CD14-positive monocyte (primary cell): ENCODE results near the gene B3GALT4. TPM values are rescaled to one million over a fixed set of nuclear protein-coding genes. Genes with fewer than 3 reads are reported as not detected.
A peak's percentile ranks its signal among the peaks of the same experiment; 100 is the strongest.

Source experiments
- DNase-seq, 3 donors: peaks; one replicate each; pipeline ENCODE4 v3.0.0-alpha.2; 2011 to 2022
- H2AFZ ChIP-seq: 2 replicates; pipeline ENCODE4 v1.6.0; 2012; ENCODE audit warnings: mild to moderate bottlenecking, low read depth, low read length, inconsistent platforms; ENCODE audit not compliant: insufficient read depth, poor library complexity, severe bottlenecking
- H3K27ac ChIP-seq, 2 donors: 1 replicate in 1 of 2; 2 replicates in 1 of 2; pipeline ENCODE4 v1.5.1; 2012 to 2013; ENCODE audit warnings: low read length in 2 of 2, control low read depth in 1 of 2, inconsistent platforms in 1 of 2, low read depth in 1 of 2, mild to moderate bottlenecking in 1 of 2
- H3K27me3 ChIP-seq, 2 donors: one replicate each; pipeline versions ENCODE4 v1.6.0 to v1.6.1; 2011 to 2013; ENCODE audit warnings: low read length in 2 of 2; ENCODE audit not compliant: control insufficient read depth in 2 of 2, insufficient read depth in 2 of 2
- H3K36me3 ChIP-seq, 2 donors: replicated peaks in 1 of 2; 1 replicate in 1 of 2; 2 replicates in 1 of 2; pipeline versions ENCODE4 v1.5.1 to v1.6.1; 2012 to 2013; ENCODE audit warnings: low read length in 2 of 2, control low read depth in 1 of 2, inconsistent platforms in 1 of 2, mild to moderate bottlenecking in 1 of 2; ENCODE audit not compliant: insufficient read depth in 2 of 2, control insufficient read depth in 1 of 2
- H3K4me1 ChIP-seq, 2 donors: 1 replicate in 1 of 2; 2 replicates in 1 of 2; pipeline versions ENCODE4 v1.5.1 to v1.6.1; 2012 to 2013; ENCODE audit warnings: low read length in 2 of 2, control low read depth in 1 of 2, inconsistent platforms in 1 of 2, mild to moderate bottlenecking in 1 of 2, moderate library complexity in 1 of 2; ENCODE audit not compliant: insufficient read depth in 2 of 2, control insufficient read depth in 1 of 2
- H3K4me2 ChIP-seq: replicated peaks from 2 replicates; pipeline ENCODE3; 2012; ENCODE audit warnings: low read length, moderate library complexity, mild to moderate bottlenecking; ENCODE audit not compliant: poor library complexity, severe bottlenecking; ENCODE audit errors: extremely low read depth
- H3K4me3 ChIP-seq, 3 experiments: fragments of 200-600 bp in 1 of 3; sonication (generic) in 1 of 3; replicated peaks in 1 of 3; 1 replicate in 2 of 3; 2 replicates in 1 of 3; pipeline ENCODE4 v1.5.1; 2011 to 2013; ENCODE audit warnings: low read length in 3 of 3, mild to moderate bottlenecking in 3 of 3, control low read depth in 2 of 3, low read depth in 2 of 3, inconsistent platforms in 1 of 3, moderate library complexity in 1 of 3
- H3K79me2 ChIP-seq: 2 replicates; pipeline ENCODE4 v1.6.0; 2012; ENCODE audit warnings: mild to moderate bottlenecking, control low read depth, inconsistent platforms, low read length, moderate library complexity; ENCODE audit not compliant: insufficient read depth
- H3K9ac ChIP-seq: 2 replicates; pipeline ENCODE4 v1.6.0; 2017; ENCODE audit warnings: low read length, mild to moderate bottlenecking; ENCODE audit not compliant: insufficient read depth, poor library complexity, severe bottlenecking
- H3K9me3 ChIP-seq, 2 donors: replicated peaks in 1 of 2; 1 replicate in 1 of 2; 2 replicates in 1 of 2; pipeline versions ENCODE4 v1.5.1 to v1.6.1; 2012 to 2013; ENCODE audit warnings: low read length in 2 of 2, control low read depth in 1 of 2; ENCODE audit not compliant: control insufficient read depth in 1 of 2, insufficient read depth in 1 of 2
- H4K20me1 ChIP-seq: 2 replicates; pipeline ENCODE4 v1.6.0; 2012; ENCODE audit warnings: mild to moderate bottlenecking, low read length, control low read depth, moderate library complexity; ENCODE audit not compliant: insufficient read depth
- H3K27ac Mint-ChIP-seq, 7 donors: one replicate each; pipeline ENCODE4 v1.8.0; 2020; ENCODE audit warnings: mild to moderate bottlenecking in 7 of 7, mixed read lengths in 7 of 7, moderate library complexity in 6 of 7, inconsistent platforms in 2 of 7
- H3K27me3 Mint-ChIP-seq, 3 donors: one replicate each; pipeline ENCODE4 v1.8.0; 2021 to 2022; ENCODE audit warnings: low read depth in 3 of 3, mild to moderate bottlenecking in 3 of 3, mixed read lengths in 3 of 3, moderate library complexity in 3 of 3, inconsistent platforms in 1 of 3
- H3K36me3 Mint-ChIP-seq, 2 donors: one replicate each; pipeline ENCODE4 v1.8.0; 2020; ENCODE audit warnings: mixed read lengths in 2 of 2, inconsistent platforms in 1 of 2, mild to moderate bottlenecking in 1 of 2
- H3K4me1 Mint-ChIP-seq: one replicate; pipeline ENCODE4 v1.8.0; 2020; ENCODE audit warnings: mild to moderate bottlenecking, mixed read lengths
- H3K4me3 Mint-ChIP-seq, 2 donors: one replicate each; pipeline ENCODE4 v1.8.0; 2020; ENCODE audit warnings: mild to moderate bottlenecking in 2 of 2, mixed read lengths in 2 of 2, moderate library complexity in 1 of 2
- H3K9me3 Mint-ChIP-seq, 7 donors: one replicate each; pipeline ENCODE4 v1.8.0; 2020 to 2022; ENCODE audit warnings: mixed read lengths in 7 of 7, mild to moderate bottlenecking in 6 of 7, moderate library complexity in 6 of 7, inconsistent platforms in 2 of 7
- CTCF ChIP-seq: fragments of 200-600 bp; IDR thresholded peaks from one replicate; pipeline ENCODE4 v1.8.0; 2022; ENCODE audit warnings: antibody characterized with exemption, mild to moderate bottlenecking
- WGBS: methylation state at CpG from one replicate; pipeline ENCODE4 v1.1.5; 2013; ENCODE audit warnings: missing lambda C conversion rate; ENCODE audit not compliant: insufficient coverage; 5-methylcytosine and 5-hydroxymethylcytosine counted together
- intact Hi-C, 2 donors: fragments of 100-400 bp; cut with micrococcal nuclease; formaldehyde crosslinking; loops; one replicate each; pipeline versions ENCODE4 v1.15.0 to v1.15.1; 2023
- polyA plus RNA-seq, 3 donors: library from polyadenylated mRNA; depleted of rRNA in 1 of 3; unstranded in 2 of 3; stranded (reverse) in 1 of 3; fragments of 300-500 nt in 2 of 3; fragments of >200 nt in 1 of 3; fragmentation: Illumina TruSeq in 2 of 3; gene quantifications; 1 replicate in 2 of 3; 2 replicates in 1 of 3; pipeline ENCODE4 v1.2.3, GENCODE V29; 2012 to 2021

B3GALT4 gene
- polyA plus RNA-seq, 3 donors = 6.5 to 32.2 (median 28.5) TPM

GRCh38 chr6:33298773-33299236 is 21.9 kb downstream of the B3GALT4 start, which contains the start of gene RGL2:
Gene RGL2 (minus strand): TSS chr6:33298942. CDS start chr6:33298610, 332 bp downstream.
- no peaks in the 10 kb centered on the region for H3K9me3 ChIP-seq
- H3K36me3 ChIP-seq = peaks cover 39 to 62% of the 10 kb centered on the region in 2 donors
- H3K36me3 Mint-ChIP-seq = peaks cover 40 to 60% of the 10 kb centered on the region in 2 donors
- H3K4me2 ChIP-seq = peak within 1 kb of the TSS; percentile 99
- H3K79me2 ChIP-seq = peaks cover 85% of the 10 kb centered on the region
- H2AFZ ChIP-seq = peak within 1 kb of the TSS; percentile 53
- H3K4me3 ChIP-seq = peak within 1 kb of the TSS; percentile 75 to 95 (median 83)
- peaks cover 47% of the 10 kb centered on the region for H3K4me1 Mint-ChIP-seq
- peaks cover 0 to 7% (median 0%) of the 10 kb centered on the region in 7 donors for H3K9me3 Mint-ChIP-seq
- peak within 1 kb of the TSS; percentile 100 for H3K4me3 Mint-ChIP-seq
- H3K4me1 ChIP-seq = peaks cover 34 to 36% of the 10 kb centered on the region in 2 donors
- peak within 1 kb of the TSS; percentile 94 to 98 for H3K27ac ChIP-seq
- intact Hi-C loops = loop anchor here (2.0 to 10.0 kb wide), 3 partner anchors 96 to 98 kb away; partner anchors contain the start of genes RXRB (in 2 of the 2), SLC39A7 (in 2 of the 2), HSD17B8 (in 1 of the 2) and KIFC1 (in 1 of the 2)
- H4K20me1 ChIP-seq = peaks cover 75% of the 10 kb centered on the region
- peak within 1 kb of the TSS; percentile 98 to 100 (median 100) for H3K27ac Mint-ChIP-seq
- no peak for TF ChIP-seq CTCF
- peaks cover 0 to 3% (median 0%) of the 10 kb centered on the region in 3 donors for H3K27me3 Mint-ChIP-seq
- peak within 1 kb of the TSS; percentile 78 for H3K9ac ChIP-seq
- peak; percentile 79 for DNase-seq
- 0% methylated on average over 13 of the region's 34 CpGs for WGBS
- H3K27me3 ChIP-seq = no peaks in the 10 kb centered on the region

GRCh38 chr6:33299237-33299944 is 22.5 kb downstream of the B3GALT4 start:
- Histone ChIP-seq H3K36me3 (peaks cover 39 to 62% of the 10 kb centered on the region in 2 donors), H3K79me2 (peaks cover 88% of the 10 kb centered on the region), H3K27ac (peak overlapping the region; percentile 94 to 98), H3K4me3 (peak overlapping the region; percentile 75 to 95 (median 83)), H3K4me2 (peak overlapping the region; percentile 99), H3K4me1 (peaks cover 34 to 36% of the 10 kb centered on the region in 2 donors), H2AFZ (peak overlapping the region; percentile 53), H3K27me3 (no peaks in the 10 kb centered on the region), H4K20me1 (peaks cover 75% of the 10 kb centered on the region), H3K9ac (peak overlapping the region; percentile 78), H3K9me3 (no peaks in the 10 kb centered on the region)
- Mint-ChIP-seq H3K9me3 (peaks cover 0 to 7% (median 0%) of the 10 kb centered on the region in 7 donors), H3K36me3 (peaks cover 40 to 61% of the 10 kb centered on the region in 2 donors), H3K4me1 (peaks cover 46% of the 10 kb centered on the region), H3K27me3 (peaks cover 0 to 3% (median 0%) of the 10 kb centered on the region in 3 donors), H3K27ac (peak overlapping the region; percentile 98 to 100 (median 100)), H3K4me3 (peak overlapping the region; percentile 100)
- 0% methylated on average over 46 of the region's 54 CpGs for WGBS
- DNase-seq = peak; percentile 85 to 88 (median 87)
- intact Hi-C loops = loop anchor here (2.0 to 10.0 kb wide), 3 partner anchors 95 to 99 kb away; partner anchors contain the start of genes RXRB (in 2 of the 2), SLC39A7 (in 2 of the 2), HSD17B8 (in 1 of the 2) and KIFC1 (in 1 of the 2)
- peak; percentile 87 for TF ChIP-seq CTCF
